Stimulated activated naive CD8-positive, alpha-beta T cell treated with anti-CD3 and anti-CD28 coated beads, Interleukin-15, Interleukin-2, amounts not matched to agents 100 U/mL and 50 U/mL, for 24 hours (primary cell): ENCODE measurements around the gene MSI2.
A peak's percentile ranks its signal among the peaks of the same experiment; 100 is the strongest.

Experiments used
- ATAC-seq: fragments of 150-1000 bp; cut with Tn5 transposase; one replicate; pipeline ENCODE4 v1.10.0; 2021
- DNase-seq: peaks from one replicate; pipeline ENCODE4 v3.0.0; 2021

MSI2 gene

GRCh38 chr17:57541472-57542394 is 285.4 kb downstream of the MSI2 start:
- DNase-seq, result no peak

GRCh38 chr17:57542510-57542909 is 286.2 kb downstream of the MSI2 start:
- no peak for DNase-seq

More at GRCh38 chr17:57541472-57542394, 285.4 kb downstream of the MSI2 start:
- no peak for ATAC-seq

GRCh38 chr17:57543230-57543629 is 286.9 kb downstream of the MSI2 start:
- no peak for ATAC-seq
- no peak for DNase-seq

More at GRCh38 chr17:57542510-57542909, 286.2 kb downstream of the MSI2 start:
- ATAC-seq, result no peak

- no peak for ATAC-seq
- DNase-seq, result no peak
Measured at GRCh38 chr17:57544401-57544800, 288.1 kb downstream of the MSI2 start.

GRCh38 chr17:57544834-57545463 is 288.6 kb downstream of the MSI2 start:
- DNase-seq, result no peak
- ATAC-seq, result no peak

GRCh38 chr17:57545731-57546342 is 289.5 kb downstream of the MSI2 start:
- DNase-seq (no peak), ATAC-seq (no peak)

GRCh38 chr17:57548421-57549410 is 292.4 kb downstream of the MSI2 start:
- no peak for ATAC-seq
- DNase-seq, result no peak

GRCh38 chr17:57549468-57549867 is 293.1 kb downstream of the MSI2 start:
- ATAC-seq (no peak), DNase-seq (no peak)

GRCh38 chr17:57550016-57550415 is 293.7 kb downstream of the MSI2 start:
- DNase-seq (no peak), ATAC-seq (no peak)

GRCh38 chr17:57550668-57551315 is 294.5 kb downstream of the MSI2 start:
- ATAC-seq, result no peak
- DNase-seq, result no peak

GRCh38 chr17:57551321-57552079 is 295.2 kb downstream of the MSI2 start:
- DNase-seq (peak; percentile 43), ATAC-seq (peak; percentile 37)

- peak; percentile 51 for ATAC-seq
- peak; percentile 56 for DNase-seq
Measured at GRCh38 chr17:57552114-57552624, 295.8 kb downstream of the MSI2 start.

GRCh38 chr17:57553526-57553925 is 297.2 kb downstream of the MSI2 start:
- ATAC-seq (no peak), DNase-seq (no peak)

GRCh38 chr17:57553991-57554825 is 297.9 kb downstream of the MSI2 start:
- DNase-seq, result no peak
- no peak for ATAC-seq

GRCh38 chr17:57554826-57555635 is 298.7 kb downstream of the MSI2 start:
- DNase-seq (no peak), ATAC-seq (no peak)

GRCh38 chr17:57555636-57556175 is 299.4 kb downstream of the MSI2 start:
- no peak for ATAC-seq

GRCh38 chr17:57556320-57556719 is 300.0 kb downstream of the MSI2 start:
- ATAC-seq, result no peak
- no peak for DNase-seq

More at GRCh38 chr17:57555636-57556175, 299.4 kb downstream of the MSI2 start:
- no peak for DNase-seq

GRCh38 chr17:57556977-57557376 is 300.7 kb downstream of the MSI2 start:
- no peak for ATAC-seq
- DNase-seq, result no peak
